ENCODE results near the gene PRUNE2. TPM values are rescaled to one million over a fixed set of nuclear protein-coding genes. Genes with fewer than 3 reads are reported as not detected.

Gene PRUNE2
- total and polyA plus RNA-seq, 2 of the 13 experiments (the other 11 are each of a cell fraction or from before 2014, with no cell fraction given), result 0.02 TPM; not detected in 1

DNA sequence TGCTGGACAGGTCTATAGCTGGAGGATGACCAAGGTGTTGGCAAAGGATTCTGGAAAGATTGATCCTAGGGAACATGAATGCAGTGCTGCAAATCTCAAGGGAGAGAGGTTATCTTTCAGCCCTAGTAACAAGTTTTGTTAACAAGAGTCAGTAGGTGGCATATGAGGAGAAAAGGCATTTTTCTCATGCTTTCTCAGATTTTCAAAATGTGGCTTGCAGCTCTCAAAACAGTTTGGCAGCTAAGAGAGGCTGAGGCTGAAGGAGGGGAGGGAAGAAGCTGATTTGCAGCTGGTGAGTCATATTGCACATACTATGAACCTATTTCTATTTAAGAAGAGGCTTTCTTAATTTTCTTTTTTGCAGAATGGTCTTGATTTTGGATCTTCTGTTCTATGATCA, 205.9 kb downstream of the PRUNE2 start:
- no peak for FAIRE-seq

More for the DNA sequence above, 205.9 kb downstream of the PRUNE2 start:
- Histone ChIP-seq H3K9ac (ENCODE audit: insufficient read depth, low read depth, low read length) (no peak overlapping the region), H3K27me3 (ENCODE audit: control insufficient read depth in 1 of 2, insufficient read depth in 2 of 2, low read length in 2 of 2) (no peaks in the 10 kb centered on the region; a peak in 1 of 5 replicates), H2AFZ (ENCODE audit: low read length) (no peak overlapping the region), H4K20me1 (ENCODE audit: insufficient read depth, low read length) (no peaks in the 10 kb centered on the region), H3K36me3 (replicated peaks in 1 of 2; ENCODE audit: control insufficient read depth in 1 of 2, insufficient read depth in 2 of 2, low read length in 2 of 2) (no peaks in the 10 kb centered on the region), H3K4me1 (ENCODE audit: insufficient read depth, low read length) (no peaks in the 10 kb centered on the region), H3K27ac (ENCODE audit: extremely low read length, insufficient read depth, low read length) (no peak overlapping the region), H3K9me3 (ENCODE audit: low read length) (no peaks in the 10 kb centered on the region), H3K4me2 (ENCODE audit: low read depth, low read length) (no peak overlapping the region), H3K4me3 (replicated peaks in 1 of 3; ENCODE audit: insufficient read depth in 1 of 3, low read depth in 2 of 3, low read length in 3 of 3) (no peak overlapping the region), H3K79me2 (ENCODE audit: insufficient read depth, low read length) (no peaks in the 10 kb centered on the region)
- ChIA-PET CTCF (ENCODE audit: low intra/inter-chr PET ratio, low total read pairs) (no interaction called here), POLR2A (no interaction called here)
- TF ChIP-seq TCF7L2 (IDR thresholded peaks at IDR 0.05; ENCODE audit: low read depth, low read length), result no peak
- TF ChIP-seq, protein P1, sequence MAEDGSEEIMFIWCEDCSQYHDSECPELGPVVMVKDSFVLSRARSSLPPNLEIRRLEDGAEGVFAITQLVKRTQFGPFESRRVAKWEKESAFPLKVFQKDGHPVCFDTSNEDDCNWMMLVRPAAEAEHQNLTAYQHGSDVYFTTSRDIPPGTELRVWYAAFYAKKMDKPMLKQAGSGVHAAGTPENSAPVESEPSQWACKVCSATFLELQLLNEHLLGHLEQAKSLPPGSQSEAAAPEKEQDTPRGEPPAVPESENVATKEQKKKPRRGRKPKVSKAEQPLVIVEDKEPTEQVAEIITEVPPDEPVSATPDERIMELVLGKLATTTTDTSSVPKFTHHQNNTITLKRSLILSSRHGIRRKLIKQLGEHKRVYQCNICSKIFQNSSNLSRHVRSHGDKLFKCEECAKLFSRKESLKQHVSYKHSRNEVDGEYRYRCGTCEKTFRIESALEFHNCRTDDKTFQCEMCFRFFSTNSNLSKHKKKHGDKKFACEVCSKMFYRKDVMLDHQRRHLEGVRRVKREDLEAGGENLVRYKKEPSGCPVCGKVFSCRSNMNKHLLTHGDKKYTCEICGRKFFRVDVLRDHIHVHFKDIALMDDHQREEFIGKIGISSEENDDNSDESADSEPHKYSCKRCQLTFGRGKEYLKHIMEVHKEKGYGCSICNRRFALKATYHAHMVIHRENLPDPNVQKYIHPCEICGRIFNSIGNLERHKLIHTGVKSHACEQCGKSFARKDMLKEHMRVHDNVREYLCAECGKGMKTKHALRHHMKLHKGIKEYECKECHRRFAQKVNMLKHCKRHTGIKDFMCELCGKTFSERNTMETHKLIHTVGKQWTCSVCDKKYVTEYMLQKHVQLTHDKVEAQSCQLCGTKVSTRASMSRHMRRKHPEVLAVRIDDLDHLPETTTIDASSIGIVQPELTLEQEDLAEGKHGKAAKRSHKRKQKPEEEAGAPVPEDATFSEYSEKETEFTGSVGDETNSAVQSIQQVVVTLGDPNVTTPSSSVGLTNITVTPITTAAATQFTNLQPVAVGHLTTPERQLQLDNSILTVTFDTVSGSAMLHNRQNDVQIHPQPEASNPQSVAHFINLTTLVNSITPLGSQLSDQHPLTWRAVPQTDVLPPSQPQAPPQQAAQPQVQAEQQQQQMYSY (CRISPR knock-in tag; IDR thresholded peaks at IDR 0.05), result no peak
- TF ChIP-seq, protein P2, sequence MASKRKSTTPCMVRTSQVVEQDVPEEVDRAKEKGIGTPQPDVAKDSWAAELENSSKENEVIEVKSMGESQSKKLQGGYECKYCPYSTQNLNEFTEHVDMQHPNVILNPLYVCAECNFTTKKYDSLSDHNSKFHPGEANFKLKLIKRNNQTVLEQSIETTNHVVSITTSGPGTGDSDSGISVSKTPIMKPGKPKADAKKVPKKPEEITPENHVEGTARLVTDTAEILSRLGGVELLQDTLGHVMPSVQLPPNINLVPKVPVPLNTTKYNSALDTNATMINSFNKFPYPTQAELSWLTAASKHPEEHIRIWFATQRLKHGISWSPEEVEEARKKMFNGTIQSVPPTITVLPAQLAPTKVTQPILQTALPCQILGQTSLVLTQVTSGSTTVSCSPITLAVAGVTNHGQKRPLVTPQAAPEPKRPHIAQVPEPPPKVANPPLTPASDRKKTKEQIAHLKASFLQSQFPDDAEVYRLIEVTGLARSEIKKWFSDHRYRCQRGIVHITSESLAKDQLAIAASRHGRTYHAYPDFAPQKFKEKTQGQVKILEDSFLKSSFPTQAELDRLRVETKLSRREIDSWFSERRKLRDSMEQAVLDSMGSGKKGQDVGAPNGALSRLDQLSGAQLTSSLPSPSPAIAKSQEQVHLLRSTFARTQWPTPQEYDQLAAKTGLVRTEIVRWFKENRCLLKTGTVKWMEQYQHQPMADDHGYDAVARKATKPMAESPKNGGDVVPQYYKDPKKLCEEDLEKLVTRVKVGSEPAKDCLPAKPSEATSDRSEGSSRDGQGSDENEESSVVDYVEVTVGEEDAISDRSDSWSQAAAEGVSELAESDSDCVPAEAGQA (IDR thresholded peaks at IDR 0.05; ENCODE audit: low read depth), result no peak
- TF ChIP-seq, protein P2 (CRISPR knock-in tag; IDR thresholded peaks at IDR 0.05; ENCODE audit: borderline replicate concordance), result no peak
- intact Hi-C loops (cut with micrococcal nuclease; ENCODE audit: unreplicated experiment) (loop anchor here (5.0 kb wide), 1 partner anchor 398 kb away; no protein-coding TSS in a partner anchor), in situ Hi-C loops (cut with HindIII; ENCODE audit: extremely low pct_ligation_motif_present, low pct_unique_long_range_greater_than_20kb) (no loop called here)
- no peak for ATAC-seq
- no peak for DNase-seq (ENCODE audit: low spot score)
- no TSS peak for BruUV-seq (replicated peaks)

All from HepG2 (cell line).